K562 (cell line): ENCODE data around the gene GRAMD2A. TPM values are rescaled to one million over a fixed set of nuclear protein-coding genes. Genes with fewer than 3 reads are reported as not detected.

Source experiments
- BRD9 ChIP-seq: fragments of 450-650 bp; IDR thresholded peaks from 2 replicates; pipeline ENCODE4 v1.6.1; 2018; ENCODE audit warnings: low read depth; ENCODE audit not compliant: partially characterized antibody
- C11orf30 ChIP-seq: fragments of 450-650 bp; IDR thresholded peaks from 2 replicates; pipeline ENCODE4 v1.6.1; 2016; ENCODE audit warnings: low read depth, mild to moderate bottlenecking
- ESRRA ChIP-seq: fragments of 450-650 bp; IDR thresholded peaks from 2 replicates; pipeline ENCODE4 v1.6.1; 2014; ENCODE audit warnings: low read depth, mild to moderate bottlenecking, moderate library complexity, borderline replicate concordance
- MTA1 ChIP-seq: fragments of 450-650 bp; IDR thresholded peaks from 2 replicates; pipeline ENCODE4 v1.6.1; 2017; ENCODE audit warnings: borderline replicate concordance
- POLR2H ChIP-seq: IDR thresholded peaks from 2 replicates; pipeline ENCODE4 v1.6.1; 2016; ENCODE audit warnings: missing genetic modification characterization, low read depth, mild to moderate bottlenecking, control low read depth, missing compliant biosample characterization, moderate library complexity
- PTTG1 ChIP-seq: fragments of 450-650 bp; IDR thresholded peaks from 2 replicates; pipeline ENCODE4 v1.6.1; 2016; ENCODE audit warnings: low read depth, mild to moderate bottlenecking, missing genetic modification characterization, missing compliant biosample characterization
- SMARCB1 ChIP-seq: IDR thresholded peaks from 2 replicates; pipeline ENCODE4 v1.6.1; 2011; ENCODE audit warnings: improper control_type of control experiment, low read depth; ENCODE audit not compliant: insufficient read length
- SMARCC2 ChIP-seq: fragments of 450-650 bp; IDR thresholded peaks from 2 replicates; pipeline ENCODE4 v1.6.1; 2017; ENCODE audit warnings: antibody characterized with exemption, moderate library complexity, mild to moderate bottlenecking, low read depth
- SRSF1 ChIP-seq: fragments of 200-400 bp; formaldehyde crosslinking; IDR thresholded peaks from 2 replicates; pipeline ENCODE4 v1.6.1; 2017; ENCODE audit warnings: mild to moderate bottlenecking, low read depth, low read length, moderate library complexity
- TARDBP ChIP-seq: fragments of 450-650 bp; IDR thresholded peaks from 2 replicates; pipeline ENCODE4 v1.6.1; 2016
- ZFPM2 ChIP-seq: fragments of 250-450 bp; sonication (Bioruptor Pico); IDR thresholded peaks from 2 replicates; pipeline ENCODE4 v1.5.1; 2022; ENCODE audit warnings: mild to moderate bottlenecking
- ZNF140 ChIP-seq: fragments of 250-450 bp; sonication (Bioruptor Pico); IDR thresholded peaks from 2 replicates; pipeline ENCODE4 v1.8.0; 2021; ENCODE audit warnings: moderate library complexity, mild to moderate bottlenecking, inconsistent platforms
- ZNF785 ChIP-seq: fragments of 250-450 bp; sonication (Bioruptor Pico); IDR thresholded peaks from 2 replicates; pipeline ENCODE4 v1.4.0; 2020; ENCODE audit warnings: mild to moderate bottlenecking
- ZNF830 ChIP-seq: fragments of 250-450 bp; sonication (Bioruptor Pico); IDR thresholded peaks from 2 replicates; pipeline ENCODE4 v1.5.0; 2021; ENCODE audit warnings: mild to moderate bottlenecking
- polyA plus RNA-seq, 8 experiments: library from polyadenylated mRNA; depleted of rRNA in 4 of 8; stranded (reverse) in 5 of 8; unstranded in 3 of 8; fragments of >200 nt; fragmentation: Nextera tagmentation in 2 of 8; fragmentation: Illumina TruSeq in 1 of 8; extraction: Ambion mirVana in 2 of 8; extraction: Trizol in 1 of 8; gene quantifications; 2 replicates each; pipeline versions ENCODE4 v1.2.1 to v1.2.3, GENCODE V29; 2011 to 2014; ENCODE audit warnings: inconsistent platforms in 1 of 8, missing spikeins in 1 of 8
- total RNA-seq, 7 experiments: library from RNA; depleted of rRNA in 6 of 7; stranded (reverse); fragments of >200 nt in 6 of 7; fragmentation: Illumina TruSeq in 2 of 7; extraction: Trizol in 2 of 7; gene quantifications; 2 replicates each; pipeline versions ENCODE4 v1.2.1 to v1.2.3, GENCODE V29; 2011 to 2021; ENCODE audit warnings: low replicate concordance in 1 of 7
- TF ChIP-seq, protein P1 (sequence below): conservative IDR thresholded peaks from 2 replicates; pipeline ENCODE4 v1.6.1; 2011; ENCODE audit warnings: low read depth, mild to moderate bottlenecking, low read length; ENCODE audit not compliant: control insufficient read depth
- TF ChIP-seq, protein P2 (sequence below): fragments of 250-450 bp; sonication (Bioruptor Pico); IDR thresholded peaks from 2 replicates; pipeline ENCODE4 v1.8.0; 2022; ENCODE audit warnings: inconsistent platforms, mild to moderate bottlenecking, moderate library complexity, borderline replicate concordance
- TF ChIP-seq, protein P3 (sequence below), 2 experiments: fragments of 450-650 bp; IDR thresholded peaks; 2 replicates each; pipeline ENCODE4 v1.6.1; 2016; ENCODE audit warnings: mild to moderate bottlenecking in 2 of 2, borderline replicate concordance in 1 of 2, low read depth in 1 of 2, moderate library complexity in 1 of 2

The GRAMD2A gene
- total and polyA plus RNA-seq, 9 of the 15 experiments (the other 6 are each of a cell fraction or from before 2014, with no cell fraction given) = 0.08 to 0.22 TPM; not detected in 7

DNA sequence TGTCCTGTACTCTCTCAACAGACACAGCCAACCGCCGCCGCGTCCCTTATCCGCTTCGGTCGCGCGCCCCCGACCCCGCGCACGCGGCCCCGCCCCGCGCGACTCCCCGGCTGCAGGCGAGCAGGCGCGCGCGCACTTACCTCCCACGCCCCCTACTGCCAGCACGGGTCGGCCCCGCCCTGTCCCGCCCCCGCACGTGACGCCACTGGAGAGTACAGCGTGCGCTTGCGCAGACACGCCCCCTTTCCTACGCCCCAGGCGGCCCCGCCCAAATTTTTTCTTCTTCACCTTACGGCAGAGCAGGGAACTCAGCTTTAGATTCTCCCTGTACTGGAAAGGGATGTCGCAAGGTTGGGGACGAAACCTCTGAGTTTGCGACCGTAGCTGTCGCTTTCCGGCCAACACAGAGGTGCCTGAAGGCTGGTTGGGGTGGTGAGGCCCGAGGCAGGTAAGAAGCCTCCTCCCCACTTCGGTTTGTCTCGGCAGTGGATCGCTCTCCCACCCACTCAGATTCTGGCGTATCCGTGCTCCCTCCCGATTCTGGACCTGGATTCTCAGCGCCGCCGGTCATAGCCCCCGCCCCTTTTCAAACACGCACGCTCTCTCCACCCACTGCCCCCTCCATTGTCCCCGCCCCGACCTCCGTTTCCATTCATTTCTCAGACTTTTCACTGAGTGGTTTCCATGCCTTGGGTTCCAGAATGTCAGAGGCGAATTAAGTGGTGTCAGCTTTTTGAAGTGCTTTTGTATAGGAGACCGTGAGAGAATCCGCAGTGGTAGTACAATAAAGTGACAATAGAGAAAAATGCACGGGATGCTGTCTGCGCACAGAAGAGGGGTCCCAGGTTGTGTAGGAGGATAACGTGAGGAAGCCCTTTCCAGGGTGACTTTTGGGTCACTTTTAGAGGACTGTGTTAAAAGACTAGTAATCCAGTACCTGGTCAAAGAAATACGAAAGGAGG is 79.3 kb downstream of the GRAMD2A start, which contains the start of the genes MYO9A and SENP8 (continued):
- TF ChIP-seq, protein P1, sequence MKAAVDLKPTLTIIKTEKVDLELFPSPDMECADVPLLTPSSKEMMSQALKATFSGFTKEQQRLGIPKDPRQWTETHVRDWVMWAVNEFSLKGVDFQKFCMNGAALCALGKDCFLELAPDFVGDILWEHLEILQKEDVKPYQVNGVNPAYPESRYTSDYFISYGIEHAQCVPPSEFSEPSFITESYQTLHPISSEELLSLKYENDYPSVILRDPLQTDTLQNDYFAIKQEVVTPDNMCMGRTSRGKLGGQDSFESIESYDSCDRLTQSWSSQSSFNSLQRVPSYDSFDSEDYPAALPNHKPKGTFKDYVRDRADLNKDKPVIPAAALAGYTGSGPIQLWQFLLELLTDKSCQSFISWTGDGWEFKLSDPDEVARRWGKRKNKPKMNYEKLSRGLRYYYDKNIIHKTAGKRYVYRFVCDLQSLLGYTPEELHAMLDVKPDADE = 0 out of 2 replicates have a peak, but pooled peaks have one; percentile 21
- no peak for TF ChIP-seq ESRRA
- TF ChIP-seq POLR2H (tag) = peak; percentile 59
- peak; percentile 58 for TF ChIP-seq C11orf30
- no peak for TF ChIP-seq ZFPM2
- TF ChIP-seq ZNF140 (CRISPR knock-in tag) = no peak
- no peak for TF ChIP-seq SRSF1
- no peak for TF ChIP-seq BRD9
- TF ChIP-seq TARDBP = no peak
- no peak for TF ChIP-seq MTA1
- TF ChIP-seq ZNF785 (CRISPR knock-in tag) = no peak
- no peak for TF ChIP-seq ZNF830 (CRISPR knock-in tag)
- TF ChIP-seq, protein P2, sequence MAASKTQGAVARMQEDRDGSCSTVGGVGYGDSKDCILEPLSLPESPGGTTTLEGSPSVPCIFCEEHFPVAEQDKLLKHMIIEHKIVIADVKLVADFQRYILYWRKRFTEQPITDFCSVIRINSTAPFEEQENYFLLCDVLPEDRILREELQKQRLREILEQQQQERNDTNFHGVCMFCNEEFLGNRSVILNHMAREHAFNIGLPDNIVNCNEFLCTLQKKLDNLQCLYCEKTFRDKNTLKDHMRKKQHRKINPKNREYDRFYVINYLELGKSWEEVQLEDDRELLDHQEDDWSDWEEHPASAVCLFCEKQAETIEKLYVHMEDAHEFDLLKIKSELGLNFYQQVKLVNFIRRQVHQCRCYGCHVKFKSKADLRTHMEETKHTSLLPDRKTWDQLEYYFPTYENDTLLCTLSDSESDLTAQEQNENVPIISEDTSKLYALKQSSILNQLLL (CRISPR knock-in tag) = no peak
- TF ChIP-seq PTTG1 (tag) = no peak
- TF ChIP-seq, protein P3, sequence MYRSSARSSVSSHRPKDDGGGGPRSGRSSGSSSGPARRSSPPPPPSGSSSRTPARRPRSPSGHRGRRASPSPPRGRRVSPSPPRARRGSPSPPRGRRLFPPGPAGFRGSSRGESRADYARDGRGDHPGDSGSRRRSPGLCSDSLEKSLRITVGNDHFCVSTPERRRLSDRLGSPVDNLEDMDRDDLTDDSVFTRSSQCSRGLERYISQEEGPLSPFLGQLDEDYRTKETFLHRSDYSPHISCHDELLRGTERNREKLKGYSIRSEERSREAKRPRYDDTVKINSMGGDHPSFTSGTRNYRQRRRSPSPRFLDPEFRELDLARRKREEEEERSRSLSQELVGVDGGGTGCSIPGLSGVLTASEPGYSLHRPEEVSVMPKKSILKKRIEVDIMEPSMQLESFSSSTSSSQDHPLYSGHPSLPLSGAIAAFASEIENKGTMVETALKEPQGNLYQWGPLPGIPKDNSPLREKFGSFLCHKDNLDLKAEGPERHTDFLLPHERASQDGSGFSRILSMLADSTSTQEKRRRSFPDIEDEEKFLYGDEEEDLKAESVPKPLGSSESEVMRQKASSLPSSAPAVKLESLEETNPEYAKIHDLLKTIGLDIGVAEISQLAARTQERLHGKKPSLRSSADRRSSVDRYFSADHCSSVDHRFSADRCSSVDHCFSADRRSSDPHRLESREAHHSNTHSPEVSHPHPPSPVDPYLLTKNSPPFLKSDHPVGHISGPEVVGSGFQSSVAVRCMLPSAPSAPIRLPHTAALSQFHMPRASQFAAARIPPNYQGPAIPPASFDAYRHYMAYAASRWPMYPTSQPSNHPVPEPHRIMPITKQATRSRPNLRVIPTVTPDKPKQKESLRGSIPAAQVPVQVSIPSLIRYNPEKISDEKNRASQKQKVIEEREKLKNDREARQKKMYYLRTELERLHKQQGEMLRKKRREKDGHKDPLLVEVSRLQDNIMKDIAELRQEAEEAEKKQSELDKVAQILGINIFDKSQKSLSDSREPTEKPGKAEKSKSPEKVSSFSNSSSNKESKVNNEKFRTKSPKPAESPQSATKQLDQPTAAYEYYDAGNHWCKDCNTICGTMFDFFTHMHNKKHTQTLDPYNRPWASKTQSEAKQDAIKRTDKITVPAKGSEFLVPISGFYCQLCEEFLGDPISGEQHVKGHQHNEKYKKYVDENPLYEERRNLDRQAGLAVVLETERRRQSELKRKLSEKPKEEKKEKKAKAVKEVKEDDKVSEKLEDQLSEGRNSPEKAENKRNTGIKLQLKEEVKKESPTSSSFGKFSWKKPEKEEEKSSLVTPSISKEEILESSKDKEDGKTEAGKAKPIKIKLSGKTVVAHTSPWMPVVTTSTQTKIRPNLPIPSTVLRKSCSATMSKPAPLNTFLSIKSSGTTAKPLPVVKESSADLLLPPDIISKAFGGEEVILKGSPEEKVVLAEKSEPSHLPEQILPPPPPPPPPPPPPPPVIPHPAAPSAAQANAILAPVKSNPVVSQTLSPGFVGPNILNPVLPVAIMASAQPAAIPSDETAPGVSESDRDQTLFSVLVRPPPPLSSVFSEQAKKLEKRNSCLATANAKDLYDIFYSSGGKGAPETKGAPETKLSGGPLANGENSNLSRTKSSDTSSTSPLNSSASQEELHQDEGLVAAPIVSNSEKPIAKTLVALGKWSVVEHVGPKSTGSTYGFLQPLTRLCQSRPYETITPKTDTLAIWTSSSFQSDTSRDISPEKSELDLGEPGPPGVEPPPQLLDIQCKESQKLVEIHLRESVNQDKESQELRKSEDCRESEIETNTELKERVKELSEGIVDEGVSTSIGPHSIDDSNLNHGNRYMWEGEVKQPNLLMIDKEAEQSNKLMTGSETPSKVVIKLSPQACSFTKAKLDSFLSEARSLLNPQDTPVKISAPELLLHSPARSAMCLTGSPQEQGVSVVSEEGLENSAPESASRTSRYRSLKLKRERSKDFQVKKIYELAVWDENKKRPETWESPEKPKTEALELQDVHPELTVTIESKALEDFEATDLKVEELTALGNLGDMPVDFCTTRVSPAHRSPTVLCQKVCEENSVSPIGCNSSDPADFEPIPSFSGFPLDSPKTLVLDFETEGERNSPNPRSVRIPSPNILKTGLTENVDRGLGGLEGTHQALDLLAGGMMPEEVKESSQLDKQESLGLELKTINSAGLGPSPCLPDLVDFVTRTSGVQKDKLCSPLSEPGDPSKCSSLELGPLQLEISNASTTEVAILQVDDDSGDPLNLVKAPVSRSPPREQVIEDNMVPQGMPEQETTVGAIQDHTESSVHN (IDR thresholded peaks at IDR 0.05; ENCODE audit: borderline replicate concordance in 1 of 2, low read depth in 1 of 2) = no peak
- no peak for TF ChIP-seq SMARCC2
- TF ChIP-seq SMARCB1 = no peak
